ENCODE data around the gene RUNX3.

DNA sequence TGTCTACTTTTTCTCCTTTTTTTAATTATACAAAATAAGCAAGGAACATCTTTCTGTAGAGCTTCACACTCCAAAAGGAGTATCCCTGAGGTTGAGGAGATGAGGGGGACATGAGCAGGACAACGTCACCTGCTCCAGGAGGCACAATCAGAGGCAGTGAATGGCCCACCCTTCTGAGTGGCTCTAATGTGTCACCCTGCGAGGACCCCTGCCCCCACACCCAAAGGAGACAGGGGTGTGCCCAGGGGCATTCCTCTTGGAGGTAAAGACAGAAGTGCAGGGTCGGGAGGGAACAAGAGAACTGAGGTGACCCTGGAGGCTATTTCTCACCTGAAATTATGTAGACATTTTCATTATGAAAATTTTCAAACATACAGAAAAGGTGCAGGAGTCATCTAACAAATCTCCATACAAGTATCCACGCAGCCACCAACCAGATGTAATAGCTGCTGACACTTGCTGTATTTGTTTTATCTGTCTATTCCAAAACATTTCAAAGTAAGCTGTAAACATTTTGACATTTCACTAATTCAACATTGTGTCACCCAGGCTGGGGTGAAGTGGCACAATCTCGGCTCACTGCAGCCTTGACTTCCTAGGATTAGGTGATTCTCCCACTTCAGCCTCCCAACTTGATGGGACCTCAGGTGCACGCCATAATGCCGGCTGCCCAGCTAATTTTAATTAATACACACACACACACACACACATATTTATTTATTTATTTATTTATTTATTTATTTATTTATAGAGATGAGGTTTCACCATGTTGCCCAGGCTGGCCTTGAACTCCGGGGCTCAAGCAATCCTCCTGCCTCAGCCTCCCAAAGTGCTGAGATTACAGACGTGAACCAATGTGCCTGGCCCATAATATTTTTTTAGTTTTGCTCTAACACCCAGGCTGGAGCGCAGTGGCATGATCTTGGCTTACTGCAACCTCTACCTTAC lies 70.7 kb downstream of the RUNX3 start:
- TF ChIP-seq TAF1 (conservative IDR thresholded peaks at IDR 0.05) (no peak), RAD21 (IDR thresholded peaks at IDR 0.05) (no peak), JUND (IDR thresholded peaks at IDR 0.05) (no peak)
- TF ChIP-seq, protein P1, sequence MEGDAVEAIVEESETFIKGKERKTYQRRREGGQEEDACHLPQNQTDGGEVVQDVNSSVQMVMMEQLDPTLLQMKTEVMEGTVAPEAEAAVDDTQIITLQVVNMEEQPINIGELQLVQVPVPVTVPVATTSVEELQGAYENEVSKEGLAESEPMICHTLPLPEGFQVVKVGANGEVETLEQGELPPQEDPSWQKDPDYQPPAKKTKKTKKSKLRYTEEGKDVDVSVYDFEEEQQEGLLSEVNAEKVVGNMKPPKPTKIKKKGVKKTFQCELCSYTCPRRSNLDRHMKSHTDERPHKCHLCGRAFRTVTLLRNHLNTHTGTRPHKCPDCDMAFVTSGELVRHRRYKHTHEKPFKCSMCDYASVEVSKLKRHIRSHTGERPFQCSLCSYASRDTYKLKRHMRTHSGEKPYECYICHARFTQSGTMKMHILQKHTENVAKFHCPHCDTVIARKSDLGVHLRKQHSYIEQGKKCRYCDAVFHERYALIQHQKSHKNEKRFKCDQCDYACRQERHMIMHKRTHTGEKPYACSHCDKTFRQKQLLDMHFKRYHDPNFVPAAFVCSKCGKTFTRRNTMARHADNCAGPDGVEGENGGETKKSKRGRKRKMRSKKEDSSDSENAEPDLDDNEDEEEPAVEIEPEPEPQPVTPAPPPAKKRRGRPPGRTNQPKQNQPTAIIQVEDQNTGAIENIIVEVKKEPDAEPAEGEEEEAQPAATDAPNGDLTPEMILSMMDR (IDR thresholded peaks at IDR 0.05; ENCODE audit: low read depth, low read length, missing input control), result no peak
